HEK293 (cell line): ENCODE data around the gene PCAT6.
A peak's percentile ranks its signal among the peaks of the same experiment; 100 is the strongest.

Experiments
- CTCF ChIA-PET: fragments of 350-600 bp; formaldehyde crosslinking; extraction: SDS; loops from one replicate; lab custom pipeline; 2021; ENCODE audit warnings: antibody characterized with exemption; lab: Yijun Ruan, JAX
- POLR2A ChIA-PET: fragments of 300-600 bp; formaldehyde crosslinking; extraction: SDS; loops from one replicate; lab custom pipeline; 2020; ENCODE audit warnings: antibody characterized with exemption, inconsistent platforms; lab: Yijun Ruan, JAX
- H3K27ac ChIP-seq: fragments of 200-500 bp; sonication (Bioruptor generic); 2 replicates; pipeline ENCODE4 v1.5.1; 2014; ENCODE audit warnings: low read depth, low read length, control low read depth, inconsistent platforms; ENCODE audit errors: extremely low read depth
- H3K36me3 ChIP-seq, 2 experiments: fragments of 200-500 bp in 1 of 2; sonication (Bioruptor generic) in 1 of 2; 1 replicate in 1 of 2; 2 replicates in 1 of 2; pipeline ENCODE4 v1.5.1; 2014 to 2017; ENCODE audit warnings: inconsistent platforms in 2 of 2, low read length in 2 of 2; ENCODE audit not compliant: control insufficient read depth in 2 of 2, insufficient read depth in 1 of 2
- H3K4me1 ChIP-seq: fragments of 200-500 bp; sonication (Bioruptor generic); 2 replicates; pipeline ENCODE4 v1.5.1; 2014; ENCODE audit warnings: mild to moderate bottlenecking, low read length, inconsistent platforms; ENCODE audit not compliant: control insufficient read depth, insufficient read depth
- H3K4me3 ChIP-seq: 2 replicates; pipeline ENCODE4 v1.5.1; 2011; ENCODE audit warnings: low read depth, mild to moderate bottlenecking, control low read depth, low read length, moderate library complexity
- H3K9me3 ChIP-seq: fragments of 200-500 bp; sonication (Bioruptor generic); 2 replicates; pipeline ENCODE4 v1.5.1; 2014; ENCODE audit warnings: low read depth, low read length, inconsistent platforms; ENCODE audit not compliant: control insufficient read depth, insufficient read depth
- ATF2 ChIP-seq: fragments of 450-650 bp; formaldehyde crosslinking; IDR thresholded peaks from 2 replicates; pipeline ENCODE4 v1.5.1; 2016; ENCODE audit warnings: missing biosample characterization, missing genetic modification characterization, low read depth
- CTCF ChIP-seq: fragments of 450-650 bp; formaldehyde crosslinking; IDR thresholded peaks from 2 replicates; pipeline ENCODE4 v1.5.1; 2016; ENCODE audit warnings: missing biosample characterization, missing genetic modification characterization
- PRDM6 ChIP-seq: fragments of 450-650 bp; formaldehyde crosslinking; IDR thresholded peaks from 2 replicates; pipeline ENCODE4 v1.5.1; 2017; ENCODE audit warnings: missing biosample characterization, missing genetic modification characterization
- ZBTB17 ChIP-seq: fragments of 450-650 bp; formaldehyde crosslinking; IDR thresholded peaks from 2 replicates; pipeline ENCODE4 v1.5.1; 2016; ENCODE audit warnings: missing biosample characterization, missing genetic modification characterization
- ZBTB6 ChIP-seq: fragments of 450-650 bp; formaldehyde crosslinking; IDR thresholded peaks from 2 replicates; pipeline ENCODE4 v1.5.1; 2017; ENCODE audit warnings: missing biosample characterization, missing genetic modification characterization
- ZNF174 ChIP-seq: fragments of 450-650 bp; formaldehyde crosslinking; IDR thresholded peaks from 2 replicates; pipeline ENCODE4 v1.5.0; 2017; ENCODE audit warnings: missing biosample characterization, mild to moderate bottlenecking, missing genetic modification characterization
- ZNF518A ChIP-seq: fragments of 450-650 bp; formaldehyde crosslinking; conservative IDR thresholded peaks from 2 replicates; pipeline ENCODE4 v1.5.1; 2016; ENCODE audit warnings: low read depth, missing biosample characterization, missing genetic modification characterization
- ZNF561 ChIP-seq: fragments of 450-650 bp; IDR thresholded peaks from 2 replicates; pipeline ENCODE4 v1.5.1; 2018; ENCODE audit warnings: missing biosample characterization, missing genetic modification characterization, borderline replicate concordance
- ZNF600 ChIP-seq: fragments of 450-650 bp; formaldehyde crosslinking; IDR thresholded peaks from 2 replicates; pipeline ENCODE4 v1.5.1; 2016; ENCODE audit warnings: missing biosample characterization, missing genetic modification characterization
- ZNF626 ChIP-seq: fragments of 450-650 bp; sonication (Bioruptor Pico); formaldehyde crosslinking; IDR thresholded peaks from 2 replicates; pipeline ENCODE4 v1.5.1; 2018; ENCODE audit warnings: missing biosample characterization, missing genetic modification characterization, inconsistent platforms
- ZNF747 ChIP-seq: fragments of 450-650 bp; formaldehyde crosslinking; IDR thresholded peaks from 2 replicates; pipeline ENCODE4 v1.5.1; 2016; ENCODE audit warnings: missing biosample characterization, missing genetic modification characterization
- ZNF776 ChIP-seq: fragments of 450-650 bp; formaldehyde crosslinking; IDR thresholded peaks from 2 replicates; pipeline ENCODE4 v1.5.0; 2017; ENCODE audit warnings: missing biosample characterization, missing genetic modification characterization, borderline replicate concordance

Gene PCAT6

GRCh38 chr1:202791077-202791747, 19.5 kb upstream of the PCAT6 start:
- CTCF ChIA-PET, result interaction anchor here (0.6 to 1.0 kb wide), 5 partner anchors 10 to 606 kb away, joined by 3 to 4 read pairs (median 3); no protein-coding TSS in a partner anchor
- no peaks in the 10 kb centered on the region for H3K9me3 ChIP-seq
- TF ChIP-seq ZBTB6 (tag by site-specific recombination) (no peak), ZNF626 (tag by site-specific recombination) (no peak), ZBTB17 (peak; percentile 48), ATF2 (0 out of 2 replicates have a peak, but pooled peaks have one; percentile 33), ZNF747 (tag by site-specific recombination) (no peak), ZNF561 (tag by site-specific recombination) (no peak), CTCF (tag by site-specific recombination) (no peak), PRDM6 (tag by site-specific recombination) (peak; percentile 77), ZNF174 (tag by site-specific recombination) (no peak), ZNF600 (0 out of 2 replicates have a peak, but pooled peaks have one; percentile 51), ZNF776 (tag by site-specific recombination) (no peak), ZNF518A (tag by site-specific recombination) (no peak)
- TF ChIP-seq, all 188 proteins: peak for 4
- Histone ChIP-seq H3K4me1 (peaks cover 5% of the 10 kb centered on the region), H3K27ac (no peak overlapping the region), H3K4me3 (no peak overlapping the region), H3K36me3 (0 out of 3 replicates have a peak, but pooled peaks cover 0 to 3% of the 10 kb centered on the region in 2 experiments)
- POLR2A ChIA-PET, result interaction anchor here (1.0 kb wide), 1 partner anchor 10 kb away, joined by 6 read pairs; no protein-coding TSS in a partner anchor
